NCI-H82 treated with DMSO at 0.1 percent for 48 hours (cell line): ENCODE results near the gene SLC25A51.
A peak's percentile ranks its signal among the peaks of the same experiment; 100 is the strongest.
"Not testable (repeated sequence)": the region's sequence is repeated elsewhere in the genome, so short reads cannot be mapped to it uniquely, and the experiment has no call there.

ENCODE experiments used
- DNase-seq: peaks from one replicate; lab custom pipeline; 2025; ENCODE audit not compliant: unreplicated experiment; lab: John Stamatoyannopoulos, UW

The SLC25A51 gene

GRCh38 chr9:37905776-37906175 lies 1.8 kb upstream of the SLC25A51 start:
- DNase-seq = no peak

- no peak for DNase-seq
These were observed 1.2 kb upstream of the SLC25A51 start for GRCh38 chr9:37905131-37905505.

GRCh38 chr9:37904445-37905130 lies 661 bp upstream of the SLC25A51 start:
- DNase-seq = no peak

GRCh38 chr9:37902796-37903646 lies 906 bp downstream of the SLC25A51 start:
- DNase-seq = no peak

GRCh38 chr9:37902131-37902530 lies 1.8 kb downstream of the SLC25A51 start:
- no peak for DNase-seq

- DNase-seq = no peak
These were observed 4.9 kb downstream of the SLC25A51 start for GRCh38 chr9:37899041-37899440.

GRCh38 chr9:37897665-37898064 lies 6.3 kb downstream of the SLC25A51 start:
- DNase-seq = no peak

- DNase-seq = no peak
These were observed 11.9 kb downstream of the SLC25A51 start for GRCh38 chr9:37892063-37892462.

- not testable (repeated sequence) for DNase-seq
These were observed 12.9 kb downstream of the SLC25A51 start for GRCh38 chr9:37891042-37891441.

GRCh38 chr9:37889536-37889935 lies 14.4 kb downstream of the SLC25A51 start:
- DNase-seq = no peak

- DNase-seq = not testable (repeated sequence)
These were observed 15.8 kb downstream of the SLC25A51 start for GRCh38 chr9:37887977-37888583.

- DNase-seq = no peak
These were observed 22.9 kb downstream of the SLC25A51 start for GRCh38 chr9:37880916-37881479.

GRCh38 chr9:37876376-37876775 lies 27.6 kb downstream of the SLC25A51 start:
- no peak for DNase-seq

- DNase-seq = no peak
These were observed 30.0 kb downstream of the SLC25A51 start for GRCh38 chr9:37873955-37874354.

GRCh38 chr9:37870799-37871176 lies 33.1 kb downstream of the SLC25A51 start:
- DNase-seq = no peak

- DNase-seq = peak; percentile 22
These were observed 33.7 kb downstream of the SLC25A51 start for GRCh38 chr9:37870081-37870798.

- DNase-seq = no peak
These were observed 41.4 kb downstream of the SLC25A51 start for GRCh38 chr9:37862530-37862929.

- no peak for DNase-seq
These were observed 44.9 kb downstream of the SLC25A51 start for GRCh38 chr9:37859043-37859442.

- DNase-seq = no peak
These were observed 47.4 kb downstream of the SLC25A51 start for GRCh38 chr9:37856551-37856950.

- no peak for DNase-seq
These were observed 51.7 kb downstream of the SLC25A51 start for GRCh38 chr9:37852222-37852621.

GRCh38 chr9:37840560-37841194 lies 63.2 kb downstream of the SLC25A51 start:
- DNase-seq = no peak
